HL-60 (cell line): ENCODE results near the gene KIF26A.

ENCODE experiments used
- DNase-seq, 2 experiments: peaks; one replicate each; pipeline ENCODE4 v3.0.0-alpha.2; 2010 to 2020; ENCODE audit warnings: low read depth in 1 of 2, low spot score in 1 of 2
- H3K27ac ChIP-seq: fragments of 250-450 bp; sonication (Bioruptor Pico); replicated peaks from 2 replicates; pipeline ENCODE4 v1.5.1; 2020; ENCODE audit warnings: mild to moderate bottlenecking, moderate library complexity
- H3K27me3 ChIP-seq: fragments of 250-450 bp; sonication (Bioruptor Pico); 2 replicates; pipeline ENCODE4 v1.5.1; 2021; ENCODE audit warnings: mild to moderate bottlenecking, moderate library complexity; ENCODE audit not compliant: insufficient read depth, poor library complexity, severe bottlenecking
- H3K4me3 ChIP-seq: replicated peaks from 2 replicates; pipeline ENCODE4 v1.5.1; 2011; ENCODE audit warnings: mild to moderate bottlenecking, control low read depth, low read length; ENCODE audit not compliant: insufficient read depth
- GABPA ChIP-seq: IDR thresholded peaks from 2 replicates; pipeline ENCODE4 v1.6.1; 2012; ENCODE audit warnings: low read depth
- POLR2AphosphoS5 ChIP-seq: IDR thresholded peaks from 2 replicates; pipeline ENCODE4 v1.6.1; 2012; ENCODE audit warnings: low read depth
- REST ChIP-seq: IDR thresholded peaks from 2 replicates; pipeline ENCODE4 v1.6.1; 2012; ENCODE audit warnings: low read depth; ENCODE audit not compliant: insufficient replicate concordance
- SPI1 ChIP-seq: IDR thresholded peaks from 2 replicates; pipeline ENCODE4 v1.6.1; 2012; ENCODE audit warnings: low read depth, mild to moderate bottlenecking, borderline replicate concordance
- TF ChIP-seq, protein P1 (sequence below): IDR thresholded peaks from one replicate; pipeline ENCODE4 v1.5.1; 2011; ENCODE audit warnings: low read length, control low read depth, inconsistent platforms; ENCODE audit not compliant: insufficient read depth

The KIF26A gene

DNA sequence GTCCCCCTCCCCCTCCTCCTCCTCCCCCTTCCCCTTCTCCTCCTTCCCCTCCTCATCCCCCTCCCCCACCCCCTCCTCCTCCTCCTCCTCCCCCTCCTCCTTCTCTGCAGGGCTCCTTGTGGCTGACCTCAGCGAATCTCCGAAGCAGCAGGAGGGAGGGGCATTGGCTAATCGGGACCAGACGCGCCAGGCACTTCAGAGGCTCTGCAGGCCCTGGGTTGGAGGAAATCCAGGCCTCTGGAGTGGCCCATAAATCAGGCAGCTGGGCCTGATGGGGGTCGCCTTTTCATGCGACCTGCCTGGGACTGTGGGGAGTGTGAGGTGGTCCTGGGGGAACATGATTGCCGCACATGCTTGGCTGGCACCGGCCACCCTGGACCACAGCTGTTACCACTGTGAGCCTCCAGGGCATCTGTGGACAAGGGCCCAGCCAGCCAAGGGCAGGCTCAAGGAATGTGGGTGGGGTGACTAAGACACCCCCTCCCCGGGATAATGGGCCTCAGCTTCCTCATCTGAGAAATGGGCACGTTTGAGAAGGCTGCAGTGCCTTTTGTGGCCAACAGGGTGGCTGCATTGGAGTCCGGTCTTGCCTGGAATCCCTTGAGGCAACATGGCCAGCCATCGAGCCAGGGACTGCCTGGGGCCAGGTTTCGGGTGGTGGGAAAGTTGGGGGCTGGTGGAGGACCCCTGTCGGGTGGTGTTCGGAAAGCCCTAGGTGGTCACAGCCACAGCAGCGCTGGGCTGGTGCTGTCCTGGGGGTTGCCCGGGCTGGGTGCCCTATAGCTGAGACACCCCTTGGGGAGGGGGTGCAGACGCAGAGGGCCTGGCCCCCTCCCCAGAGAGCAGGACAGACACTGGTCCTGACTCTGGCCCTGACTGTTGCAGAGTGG, 12.0 kb downstream of the KIF26A start:
- no peaks in the 10 kb centered on the region for H3K27me3 ChIP-seq
- no peak for DNase-seq
- H3K4me3 ChIP-seq: no peak overlapping the region
- TF ChIP-seq GABPA (no peak), POLR2AphosphoS5 (no peak), SPI1 (no peak), REST (no peak)
- TF ChIP-seq, protein P1, sequence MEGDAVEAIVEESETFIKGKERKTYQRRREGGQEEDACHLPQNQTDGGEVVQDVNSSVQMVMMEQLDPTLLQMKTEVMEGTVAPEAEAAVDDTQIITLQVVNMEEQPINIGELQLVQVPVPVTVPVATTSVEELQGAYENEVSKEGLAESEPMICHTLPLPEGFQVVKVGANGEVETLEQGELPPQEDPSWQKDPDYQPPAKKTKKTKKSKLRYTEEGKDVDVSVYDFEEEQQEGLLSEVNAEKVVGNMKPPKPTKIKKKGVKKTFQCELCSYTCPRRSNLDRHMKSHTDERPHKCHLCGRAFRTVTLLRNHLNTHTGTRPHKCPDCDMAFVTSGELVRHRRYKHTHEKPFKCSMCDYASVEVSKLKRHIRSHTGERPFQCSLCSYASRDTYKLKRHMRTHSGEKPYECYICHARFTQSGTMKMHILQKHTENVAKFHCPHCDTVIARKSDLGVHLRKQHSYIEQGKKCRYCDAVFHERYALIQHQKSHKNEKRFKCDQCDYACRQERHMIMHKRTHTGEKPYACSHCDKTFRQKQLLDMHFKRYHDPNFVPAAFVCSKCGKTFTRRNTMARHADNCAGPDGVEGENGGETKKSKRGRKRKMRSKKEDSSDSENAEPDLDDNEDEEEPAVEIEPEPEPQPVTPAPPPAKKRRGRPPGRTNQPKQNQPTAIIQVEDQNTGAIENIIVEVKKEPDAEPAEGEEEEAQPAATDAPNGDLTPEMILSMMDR: no peak
- H3K27ac ChIP-seq: no peak overlapping the region

DNA sequence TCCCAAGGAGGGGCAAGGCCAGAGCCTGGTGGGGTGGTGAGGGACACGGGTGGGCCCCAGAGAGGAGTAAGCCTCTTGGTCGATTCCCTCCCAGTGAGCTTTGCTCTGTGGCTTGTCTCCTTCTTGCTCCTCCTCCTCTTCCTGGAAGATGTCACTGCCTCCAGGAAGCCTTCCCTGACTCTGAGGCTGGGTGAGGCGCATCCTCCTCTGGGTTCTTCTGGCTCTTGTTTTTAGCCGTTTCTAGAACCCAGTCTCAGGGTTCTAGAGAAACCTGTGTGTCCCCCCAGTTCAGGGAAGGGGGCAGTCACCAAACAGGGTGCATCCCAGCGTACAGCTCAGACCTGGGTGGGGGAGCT, 12.6 kb downstream of the KIF26A start:
- Histone ChIP-seq H3K27me3 (no peaks in the 10 kb centered on the region), H3K4me3 (no peak overlapping the region), H3K27ac (no peak overlapping the region)
- no peak for TF ChIP-seq SPI1
- TF ChIP-seq POLR2AphosphoS5: no peak
- no peak for TF ChIP-seq REST
- TF ChIP-seq, protein P1: no peak
- TF ChIP-seq GABPA: no peak
- DNase-seq: no peak

DNA sequence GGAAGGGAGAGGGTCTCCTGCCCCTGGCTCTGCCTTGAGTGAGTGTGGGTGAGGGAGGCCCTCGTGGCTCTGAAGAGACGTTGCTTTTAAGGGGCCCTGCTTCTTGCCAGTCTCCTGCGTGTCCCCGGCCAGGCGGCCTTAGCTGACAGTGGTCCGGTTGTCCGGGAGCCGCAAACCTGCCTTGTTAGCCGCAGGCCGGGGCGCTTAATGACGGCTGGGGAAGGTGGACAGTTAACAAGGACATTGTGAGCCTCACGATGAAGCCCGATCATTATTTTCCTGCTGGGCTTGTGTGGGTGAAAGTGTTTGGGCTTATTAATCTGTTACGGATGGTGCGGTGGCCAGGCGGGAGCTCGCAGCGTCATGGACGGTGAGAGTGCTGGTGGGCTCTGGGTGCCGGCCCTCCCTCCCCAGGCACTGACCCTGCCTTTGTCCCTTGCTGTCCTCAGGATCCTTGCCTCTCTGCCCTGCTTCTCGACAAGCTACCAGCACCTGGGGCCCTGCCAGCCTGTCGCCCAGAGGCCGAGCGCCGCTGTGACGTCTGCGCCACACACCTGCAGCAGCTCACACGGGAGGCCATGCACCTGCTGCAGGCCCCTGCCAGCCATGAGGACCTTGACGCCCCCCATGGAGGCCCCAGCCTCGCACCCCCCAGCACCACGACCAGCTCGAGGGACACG, 13.3 kb downstream of the KIF26A start:
- no peaks in the 10 kb centered on the region for H3K27me3 ChIP-seq
- no peak for TF ChIP-seq REST
- no peak for TF ChIP-seq SPI1
- TF ChIP-seq POLR2AphosphoS5: no peak
- TF ChIP-seq GABPA: no peak
- TF ChIP-seq, protein P1: no peak
- H3K27ac ChIP-seq: no peak overlapping the region
- no peak for DNase-seq
- H3K4me3 ChIP-seq: no peak overlapping the region
